Fibroblast of skin of left quadriceps (primary cell): ENCODE data around the gene ALDH1A2.
"Not testable (repeated sequence)": the region's sequence is repeated elsewhere in the genome, so short reads cannot be mapped to it uniquely, and the experiment has no call there.

Experiments used
- DNase-seq, 2 experiments: peaks; one replicate each; pipeline ENCODE4 v3.0.0-alpha.2; 2013; ENCODE audit warnings: low read depth in 2 of 2

The ALDH1A2 gene

DNA sequence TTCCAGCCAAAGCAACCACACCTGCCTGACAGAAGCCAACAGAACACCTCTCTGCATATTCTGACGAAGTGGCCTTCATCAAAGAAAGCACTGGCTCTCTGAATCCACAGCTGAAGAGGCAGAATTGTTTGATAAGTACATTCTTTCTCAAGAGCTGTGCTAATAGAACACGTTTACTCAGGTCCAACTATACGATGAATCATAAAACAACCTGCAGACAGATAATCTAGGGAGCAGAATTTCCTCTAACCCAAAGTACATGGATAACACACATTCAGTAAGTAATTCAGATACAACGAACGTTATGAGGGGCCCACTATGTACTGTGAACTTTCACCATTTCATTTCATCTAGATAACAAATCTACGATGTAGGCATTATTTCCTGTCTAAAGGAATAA is 25.4 kb downstream of the ALDH1A2 start:
- no peak for DNase-seq

DNA sequence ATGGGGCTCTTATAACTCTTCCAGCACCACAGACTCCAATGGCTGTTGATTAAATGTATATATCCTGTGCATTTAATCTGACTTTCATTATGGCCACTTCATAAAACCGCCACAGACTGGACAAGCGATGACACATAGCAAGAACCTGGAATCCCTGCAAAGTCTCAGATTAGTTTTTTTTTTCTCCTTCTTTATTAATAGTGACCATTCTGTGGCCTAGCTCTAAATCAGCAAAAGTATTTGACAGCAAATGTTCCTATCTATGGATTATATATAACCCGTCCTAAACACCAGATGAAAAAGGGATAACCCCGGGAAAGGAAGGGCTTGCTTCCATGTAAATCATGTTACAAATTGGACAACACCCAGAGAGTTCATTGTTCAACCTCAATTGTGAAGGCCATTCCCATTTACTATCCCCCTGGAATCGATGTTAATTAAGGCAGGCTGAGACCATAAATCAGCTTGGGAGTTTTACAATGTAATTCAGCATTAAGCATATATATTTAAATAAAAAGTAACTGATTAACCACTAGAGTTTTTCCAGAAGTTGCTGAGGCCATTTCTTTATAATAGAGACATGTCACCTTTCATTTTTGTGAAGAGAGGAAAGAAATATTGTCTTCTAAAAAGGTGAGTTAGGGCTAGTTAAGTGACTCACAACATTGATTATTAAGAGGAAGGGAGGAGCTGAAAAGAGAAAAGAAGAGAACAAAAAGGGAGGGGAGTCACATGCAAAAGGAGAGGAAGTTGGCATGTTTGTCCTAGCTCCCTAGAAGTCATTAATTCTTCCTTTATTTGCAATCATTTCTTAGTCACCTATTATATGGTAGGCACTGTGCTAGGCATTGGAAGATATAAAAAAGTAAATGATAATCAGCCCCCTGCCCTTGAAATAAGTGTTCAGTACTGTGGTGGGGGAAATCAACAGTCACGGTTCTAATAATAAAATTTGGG is 26.2 kb downstream of the ALDH1A2 start:
- peak in 1 of 2 experiments; percentile 7 for DNase-seq

DNA sequence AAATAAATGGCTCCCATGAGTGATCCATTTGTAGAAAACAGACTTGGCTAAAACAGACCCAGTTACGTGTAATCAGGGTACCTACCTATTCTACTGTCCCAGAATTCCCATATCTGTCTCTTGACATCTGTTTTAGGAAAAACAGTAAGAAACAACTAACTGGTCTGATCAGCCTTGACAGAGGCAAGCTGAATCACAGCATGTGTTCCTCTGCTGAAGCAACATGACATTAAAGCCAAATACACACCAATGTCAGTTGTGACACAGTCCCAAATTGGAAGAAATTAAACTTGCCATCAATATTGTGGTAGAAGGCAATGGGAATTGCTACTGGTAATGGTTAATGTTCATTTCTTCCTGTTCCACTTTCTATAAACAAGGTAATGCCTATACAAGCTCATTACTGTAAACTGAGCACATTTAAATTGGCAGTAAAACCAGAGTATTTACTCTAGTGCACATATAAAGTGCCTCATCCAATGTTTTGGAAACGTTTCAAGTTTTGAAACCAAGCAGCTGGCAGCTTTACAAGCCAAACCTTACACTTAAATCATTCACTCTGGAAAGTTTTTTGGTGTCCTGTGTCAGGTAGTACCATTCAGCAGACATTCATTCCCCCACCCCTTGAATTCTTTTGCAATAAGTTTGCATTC is 27.0 kb downstream of the ALDH1A2 start:
- DNase-seq: peak; percentile 53 to 54

DNA sequence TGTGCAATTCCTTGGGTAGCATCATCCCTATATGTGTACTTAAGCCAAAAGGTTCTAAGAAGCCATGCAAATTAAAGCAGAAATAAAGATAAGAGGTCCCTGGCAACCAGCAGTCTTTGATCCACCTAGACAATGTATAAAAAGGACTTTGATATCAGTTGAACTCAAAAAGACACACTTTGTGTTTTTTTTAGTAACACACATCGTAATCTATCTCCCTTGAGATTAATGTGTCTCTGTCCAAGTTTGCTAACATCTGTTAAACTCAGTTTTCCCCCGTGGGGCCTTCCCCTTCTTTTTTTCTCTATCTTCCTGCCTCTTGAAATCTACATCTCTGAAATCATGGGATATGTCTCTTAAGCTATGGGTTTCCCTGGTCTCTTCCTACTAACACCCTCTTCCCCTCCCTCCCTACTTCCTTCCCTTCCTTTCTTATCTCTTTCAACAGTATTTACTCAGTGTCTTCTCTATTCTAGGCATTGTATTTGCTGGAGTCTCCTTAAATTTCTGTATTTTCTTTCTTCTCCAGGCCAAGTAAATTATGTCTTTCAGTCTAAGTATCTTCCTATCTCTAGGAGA is 27.7 kb downstream of the ALDH1A2 start:
- no peak for DNase-seq

DNA sequence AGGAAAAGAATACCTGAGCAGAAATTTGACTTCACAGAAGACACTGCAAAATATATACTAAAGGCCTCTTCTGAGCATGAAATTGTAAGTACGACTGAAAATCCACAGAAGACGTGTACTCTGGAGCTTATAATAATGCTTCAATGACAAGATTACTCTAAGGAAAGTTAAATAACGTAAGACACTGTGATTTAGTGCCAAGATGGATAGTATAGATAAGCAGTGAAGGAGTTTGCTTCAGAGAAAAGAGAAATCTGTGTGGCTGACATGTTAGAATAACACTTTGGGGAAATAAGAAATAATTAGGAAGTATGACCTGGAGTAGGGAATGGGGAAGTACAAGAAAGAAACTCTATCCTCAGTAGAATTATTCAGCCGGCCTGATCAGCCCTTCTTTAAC is 28.9 kb downstream of the ALDH1A2 start:
- DNase-seq: no peak

DNA sequence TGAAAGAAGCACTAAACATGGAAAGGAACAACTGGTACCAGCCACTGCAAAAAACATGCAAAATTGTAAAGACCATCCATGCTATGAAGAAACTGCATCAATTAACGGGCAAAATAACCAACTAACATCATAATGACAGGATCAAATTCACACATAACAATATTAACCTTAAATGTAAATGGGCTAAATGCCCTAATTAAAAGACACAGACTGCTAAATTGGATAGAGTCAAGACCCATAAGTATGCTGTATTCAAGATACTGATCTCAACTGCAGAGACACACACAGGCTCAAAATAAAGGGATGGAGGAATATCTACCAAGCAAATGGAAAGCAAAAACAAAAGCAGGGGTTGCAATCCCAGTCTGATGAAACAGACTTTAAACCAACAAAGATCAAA is 37.1 kb downstream of the ALDH1A2 start:
- not testable (repeated sequence) for DNase-seq

DNA sequence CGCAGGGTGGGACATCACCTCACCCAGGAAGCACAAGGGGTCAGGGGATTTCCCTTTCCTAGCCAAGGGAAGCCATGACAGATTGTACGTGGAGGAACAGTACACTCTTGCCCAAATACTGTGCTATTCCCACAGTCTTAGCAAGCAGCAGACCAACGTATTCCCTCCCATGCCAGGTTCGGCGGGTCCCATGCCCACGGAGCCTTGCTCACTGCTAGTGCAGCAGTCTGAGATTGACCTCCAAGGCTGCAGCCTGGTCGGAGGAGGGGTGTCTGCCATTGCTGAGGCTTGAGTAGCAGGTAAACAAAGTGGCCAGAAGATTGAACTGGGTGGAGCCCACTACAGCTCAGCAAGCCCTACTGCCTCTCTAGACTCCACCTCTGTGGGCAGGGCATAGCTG is 39.0 kb downstream of the ALDH1A2 start:
- DNase-seq: no peak

DNA sequence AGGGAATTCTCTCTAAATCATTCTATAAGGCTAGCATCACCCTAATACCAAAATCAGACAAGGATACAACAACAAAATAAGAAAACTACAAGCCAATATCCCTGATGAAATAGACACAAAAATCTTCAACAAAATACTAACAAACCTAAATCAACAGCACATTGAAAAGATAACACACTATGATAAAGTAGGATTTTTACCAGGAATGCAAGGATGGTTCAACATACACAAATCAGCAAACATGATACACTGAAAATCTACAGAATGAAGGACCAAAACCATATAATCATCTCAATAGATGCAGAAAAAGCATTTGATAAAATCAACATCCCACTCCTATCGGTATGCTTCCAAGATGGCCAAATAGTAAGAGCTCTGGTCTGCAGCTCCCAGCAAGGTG is 39.5 kb downstream of the ALDH1A2 start:
- no peak for DNase-seq

DNA sequence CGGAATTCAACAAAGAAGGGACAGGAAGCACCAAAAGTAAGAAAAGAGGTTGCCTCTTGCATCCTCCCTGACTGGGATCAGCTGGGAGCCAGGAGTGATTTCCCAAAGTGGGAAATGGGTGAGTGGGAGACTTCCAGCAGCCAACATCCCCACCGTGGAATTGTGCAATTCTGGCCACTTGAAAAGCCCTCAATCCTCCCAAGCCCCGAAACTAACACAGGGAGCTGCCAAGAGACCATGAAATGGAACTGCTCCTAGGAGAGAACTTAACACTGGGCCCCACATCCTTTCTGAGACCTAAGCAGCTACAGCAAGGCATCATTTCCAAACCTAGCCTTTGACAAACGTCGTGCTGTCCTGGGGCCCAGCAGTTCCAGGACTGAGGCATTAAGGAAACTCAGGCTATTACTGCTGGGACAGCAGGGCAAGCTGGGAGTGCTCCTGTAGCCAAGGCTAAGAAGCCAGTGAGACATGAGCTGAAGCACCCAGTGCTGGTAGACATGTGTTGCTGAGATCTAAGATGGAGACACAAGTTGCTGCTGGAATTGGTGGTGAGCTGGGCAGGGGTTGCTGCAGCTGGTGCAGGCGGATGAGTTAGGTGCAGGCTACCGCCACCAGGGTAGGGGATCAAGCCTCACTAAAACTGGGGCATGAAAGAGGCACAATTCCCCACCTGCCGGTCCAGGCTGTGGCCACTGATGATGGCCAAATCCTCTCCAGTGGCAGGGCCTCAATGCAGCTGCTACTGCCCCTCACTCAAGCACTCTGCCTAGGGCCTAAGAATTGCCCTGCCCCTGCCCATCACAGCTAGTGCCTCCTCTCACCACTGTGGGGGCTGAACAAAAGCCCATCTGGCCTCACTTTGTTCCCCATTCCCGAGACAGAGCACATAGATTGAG is 43.9 kb downstream of the ALDH1A2 start:
- DNase-seq: no peak

DNA sequence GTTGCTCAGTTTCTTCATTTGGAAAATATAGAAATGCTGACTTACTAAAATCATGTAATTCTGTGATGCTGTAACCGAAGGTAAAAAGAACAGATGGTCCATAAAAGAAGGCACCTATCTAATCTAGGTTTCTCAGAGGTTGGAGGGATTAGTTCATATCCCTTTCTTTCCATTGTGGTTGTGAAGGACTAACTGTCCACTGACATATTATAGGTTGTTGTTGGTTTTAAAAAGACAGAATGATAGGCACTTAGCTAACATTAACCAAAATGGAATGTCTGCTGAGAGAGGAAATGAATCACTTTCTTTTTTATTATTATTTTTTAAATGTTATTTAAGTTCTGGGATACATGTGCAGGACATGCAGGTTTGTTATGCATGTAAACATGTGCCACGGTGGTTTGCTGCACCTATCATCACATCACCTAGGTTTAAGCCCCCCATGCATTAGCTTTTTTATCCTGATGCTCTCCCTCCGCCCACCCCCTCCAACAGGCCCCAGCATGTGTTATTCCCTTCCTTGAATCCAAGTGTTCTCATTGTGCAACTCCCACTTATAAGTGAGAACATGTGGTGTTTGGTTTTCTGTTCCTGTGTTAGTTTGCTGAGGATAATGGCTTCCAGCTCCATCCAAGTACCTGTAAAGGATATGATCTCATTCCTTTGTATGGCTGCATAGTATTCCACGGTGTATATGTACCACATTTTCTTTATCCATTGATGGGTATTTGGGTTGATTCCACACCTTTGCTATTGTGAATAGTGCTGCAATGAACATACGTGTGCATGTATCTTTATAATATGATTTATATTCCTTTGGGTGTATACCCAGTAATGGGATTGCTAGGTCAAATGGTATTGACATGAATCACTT is 45.8 kb downstream of the ALDH1A2 start:
- DNase-seq: peak; percentile 28 to 31

DNA sequence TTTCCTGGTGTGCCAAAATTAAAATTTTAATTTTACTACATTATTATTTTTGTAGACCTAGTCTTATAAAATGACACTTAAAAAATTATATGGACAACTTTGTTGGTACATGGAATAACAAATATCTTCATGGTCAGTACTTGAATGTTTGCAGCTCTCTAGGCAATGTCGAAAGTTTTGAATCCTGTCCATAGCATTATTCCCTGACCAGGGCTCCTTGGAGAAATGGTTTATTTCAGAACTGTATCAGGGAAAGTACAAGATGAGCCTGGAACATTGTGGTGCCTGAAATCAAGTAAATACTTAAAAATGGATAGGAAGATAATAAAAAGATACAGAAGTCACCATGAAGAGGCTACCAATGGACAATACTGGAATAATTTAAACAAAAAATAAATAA is 47.6 kb downstream of the ALDH1A2 start:
- no peak for DNase-seq

DNA sequence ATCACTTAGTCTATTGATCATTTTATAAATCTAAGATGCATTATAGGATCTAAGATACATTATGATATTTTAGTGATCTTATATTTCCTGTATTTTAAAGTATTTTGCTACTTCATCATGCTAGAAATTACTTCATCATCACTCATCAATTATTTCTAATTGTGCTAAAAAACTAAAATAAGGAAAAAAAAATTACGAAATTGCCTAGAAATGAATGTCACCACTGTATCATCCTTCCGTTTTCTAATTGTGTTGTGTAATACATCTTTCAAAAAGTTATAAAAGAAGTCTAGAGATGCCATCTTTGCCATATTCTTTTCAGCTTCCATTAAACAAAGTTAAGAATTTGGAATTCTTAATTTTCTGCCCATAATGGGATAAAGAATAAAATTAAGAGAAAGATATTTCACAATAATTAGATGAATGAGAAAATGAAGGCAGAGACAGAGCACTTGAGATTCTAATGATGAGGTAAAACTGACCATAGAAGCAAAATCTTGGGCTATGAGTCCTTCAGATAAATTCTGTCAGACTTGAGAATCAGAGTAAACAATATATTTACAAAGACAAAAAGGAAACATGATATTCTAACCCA is 48.8 kb downstream of the ALDH1A2 start:
- DNase-seq: no peak

DNA sequence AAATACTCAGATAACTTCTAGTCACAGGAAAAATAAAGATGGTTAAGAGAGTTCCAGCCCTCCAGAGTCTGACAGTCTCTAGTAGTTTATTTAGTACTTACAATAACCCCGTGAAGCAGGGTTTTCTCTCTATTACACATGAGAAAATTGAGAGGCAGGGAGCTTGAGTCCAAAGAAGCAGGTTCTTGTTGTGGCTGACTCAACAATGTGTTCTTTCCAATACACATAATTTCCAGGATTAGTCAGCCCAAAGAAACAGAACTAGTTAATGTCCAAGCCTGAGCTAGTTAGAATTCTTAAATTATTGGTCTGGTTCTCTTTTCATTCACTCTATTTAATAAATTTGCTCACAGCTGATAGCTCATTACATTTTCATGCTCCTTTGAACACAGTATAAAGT is 49.9 kb downstream of the ALDH1A2 start:
- no peak for DNase-seq

DNA sequence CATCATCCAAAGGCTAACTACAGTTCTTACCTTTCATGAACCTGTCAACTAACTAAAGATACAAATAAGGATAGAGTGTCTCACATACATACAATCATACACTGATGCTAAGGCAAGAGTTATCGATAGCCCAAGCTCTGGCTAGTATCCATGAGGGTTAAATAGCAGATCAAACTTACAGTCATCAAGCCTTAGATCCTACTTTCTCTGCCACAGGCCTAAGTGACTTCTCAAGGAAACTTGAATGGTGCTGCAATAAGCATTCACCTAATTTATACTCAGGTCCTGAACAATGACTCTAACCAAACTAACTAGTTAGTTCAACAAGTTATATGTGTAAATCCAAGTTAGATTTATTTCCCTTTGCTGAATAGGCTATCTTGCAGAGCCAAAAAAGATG is 51.0 kb downstream of the ALDH1A2 start:
- DNase-seq: no peak

DNA sequence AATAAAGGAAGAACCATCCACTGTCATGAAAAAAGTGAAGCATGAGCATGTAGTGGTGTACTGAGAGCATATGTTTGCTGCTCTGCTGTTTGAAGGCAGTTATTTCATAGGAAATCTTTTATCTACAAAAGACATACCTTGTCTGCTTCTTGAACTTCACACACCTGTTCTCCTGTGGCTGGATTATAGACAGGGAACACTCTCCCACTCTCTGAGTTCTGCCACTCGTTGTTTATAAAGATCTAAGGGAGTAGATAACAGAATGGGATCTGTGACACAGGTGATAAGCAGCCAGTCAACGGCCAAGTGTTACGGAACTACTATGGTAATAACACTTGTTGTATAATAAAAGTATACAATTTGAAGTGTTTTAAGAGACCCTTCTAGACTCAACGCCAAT is 51.5 kb downstream of the ALDH1A2 start:
- DNase-seq: no peak

DNA sequence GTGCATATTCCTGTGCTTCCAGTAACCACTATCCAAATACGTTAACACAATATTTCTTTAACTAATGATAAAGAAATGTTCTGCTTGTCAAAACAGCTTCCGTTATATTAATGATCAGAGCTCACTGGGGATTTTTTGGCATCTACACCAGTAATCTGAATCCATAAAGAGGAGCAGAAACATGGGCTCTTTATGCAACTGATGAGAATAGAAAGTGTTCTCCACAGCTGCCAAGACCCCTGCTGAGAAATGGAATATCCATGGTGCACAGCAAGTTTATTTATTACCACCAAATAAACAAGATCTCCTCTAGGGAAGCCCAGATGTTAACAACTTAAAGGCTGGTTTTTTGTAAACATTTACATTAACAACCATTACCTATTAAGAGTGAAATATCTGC is 54.5 kb downstream of the ALDH1A2 start:
- DNase-seq: peak; percentile 4 to 8

DNA sequence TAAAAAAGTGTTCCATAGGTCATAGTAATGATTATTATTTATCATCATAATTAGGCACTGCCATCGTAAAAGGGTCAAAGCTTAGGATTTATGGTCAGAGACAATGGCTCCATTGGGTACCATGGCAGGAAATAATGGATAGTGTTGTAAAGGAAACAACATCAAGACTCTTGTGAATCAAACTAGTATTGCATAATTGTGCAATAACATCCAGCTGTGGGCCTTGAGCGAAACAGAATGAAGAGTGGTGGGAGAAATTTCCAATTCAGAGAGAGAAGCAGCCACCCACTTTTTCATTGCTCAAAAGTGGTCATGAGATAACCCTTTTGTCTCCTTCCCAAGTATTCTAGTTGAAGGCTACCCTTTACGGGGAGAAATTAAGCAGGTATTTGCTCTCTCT is 61.7 kb downstream of the ALDH1A2 start:
- no peak for DNase-seq

DNA sequence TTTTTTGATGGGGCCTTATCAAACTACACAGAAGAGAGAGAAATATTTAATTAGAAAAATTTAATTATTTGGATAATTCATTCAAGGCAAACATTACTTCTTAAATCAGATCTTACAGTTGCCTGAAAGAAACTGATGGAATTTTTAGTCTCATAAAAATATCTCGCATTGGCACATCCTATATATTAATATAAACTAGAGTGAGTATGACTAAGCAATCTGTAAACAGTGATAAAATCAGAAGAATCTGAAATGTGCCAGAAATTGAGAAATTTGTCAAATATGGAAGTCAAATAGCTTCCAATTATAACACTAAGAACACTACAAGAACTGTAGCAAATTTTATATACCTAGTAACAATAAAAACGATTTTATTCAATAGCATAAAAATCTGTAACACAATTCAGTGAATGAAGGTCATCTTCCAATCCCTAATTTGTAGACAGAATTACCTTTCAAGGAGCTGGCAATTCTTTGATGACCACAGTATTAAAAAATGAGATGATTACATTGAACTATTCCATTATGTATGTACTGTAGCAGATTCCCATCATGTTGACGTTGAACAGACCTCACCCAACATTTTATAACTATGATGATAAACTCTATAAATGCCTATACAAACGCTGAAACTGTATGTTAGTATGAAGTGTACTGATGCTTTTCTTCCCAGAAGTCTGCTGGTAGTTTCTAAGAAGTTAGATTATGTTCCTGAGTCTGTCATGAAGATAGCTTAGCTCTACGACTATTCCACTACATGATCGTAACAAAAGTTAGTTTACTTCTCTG is 63.0 kb downstream of the ALDH1A2 start:
- no peak for DNase-seq

DNA sequence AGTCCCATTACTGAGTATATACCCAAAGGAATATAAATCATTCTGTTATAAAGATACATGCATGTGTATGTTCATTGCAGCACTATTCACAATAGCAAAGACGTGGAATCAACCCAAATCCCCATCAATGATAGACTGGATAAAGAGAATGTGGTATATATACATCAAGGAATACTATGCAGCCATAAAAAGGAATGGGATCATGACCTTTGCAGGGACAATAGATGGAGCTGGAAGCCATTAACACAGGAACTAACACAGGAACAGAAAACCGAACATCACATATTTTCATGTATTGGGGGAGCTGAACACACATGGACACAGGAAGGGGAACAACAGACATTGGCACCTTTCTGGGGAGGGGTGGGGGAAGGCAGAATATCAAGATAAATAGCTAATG is 65.8 kb downstream of the ALDH1A2 start:
- not testable (repeated sequence) for DNase-seq

DNA sequence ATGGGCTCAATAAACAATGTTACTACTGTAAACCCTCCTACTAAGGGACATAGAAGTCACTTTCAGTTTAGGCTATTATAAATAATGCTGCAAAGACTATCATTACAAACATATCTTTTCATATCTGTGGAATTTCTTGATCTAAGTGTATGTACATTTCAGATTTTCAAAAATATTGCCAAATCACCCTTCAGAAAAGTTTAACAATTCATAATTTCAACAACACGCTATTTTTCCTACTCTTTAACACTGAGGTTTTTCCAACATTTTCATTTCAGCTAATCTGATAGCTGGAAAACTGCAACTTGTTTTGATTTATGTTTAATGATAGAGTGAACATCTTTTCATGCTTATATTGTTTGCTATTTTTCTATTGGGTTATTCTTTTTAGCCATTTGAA is 69.0 kb downstream of the ALDH1A2 start:
- DNase-seq: no peak
